Central memory CD8-positive, alpha-beta T cell (primary cell): ENCODE data around the gene PRIM1.
"Not testable (repeated sequence)": the region's sequence is repeated elsewhere in the genome, so short reads cannot be mapped to it uniquely, and the experiment has no call there.

Experiments used
- ATAC-seq: fragments of 150-1000 bp; cut with Tn5 transposase; replicated peaks from 2 replicates; pipeline ENCODE4 v1.10.0; 2022; ENCODE audit warnings: mild to moderate bottlenecking, moderate FRiP score, moderate number of reproducible peaks; ENCODE audit not compliant: poor library complexity, severe bottlenecking; ENCODE audit errors: extremely low read depth
- DNase-seq, 2 donors: peaks; one replicate each; pipeline ENCODE4 v3.0.0; 2021; ENCODE audit warnings: low spot score in 2 of 2
- H3K27ac Mint-ChIP-seq: one replicate; pipeline ENCODE4 v1.8.0; 2022; ENCODE audit warnings: low read depth, mild to moderate bottlenecking, moderate library complexity, mixed read lengths
- H3K27me3 Mint-ChIP-seq: one replicate; pipeline ENCODE4 v1.8.0; 2022; ENCODE audit warnings: mixed read lengths
- H3K36me3 Mint-ChIP-seq: one replicate; pipeline ENCODE4 v1.8.0; 2022; ENCODE audit warnings: mild to moderate bottlenecking, moderate library complexity, mixed read lengths; ENCODE audit not compliant: insufficient read depth
- H3K4me1 Mint-ChIP-seq: one replicate; pipeline ENCODE4 v1.8.0; 2022; ENCODE audit warnings: mixed read lengths
- H3K4me3 Mint-ChIP-seq: one replicate; pipeline ENCODE4 v1.8.0; 2022; ENCODE audit warnings: mild to moderate bottlenecking, moderate library complexity, mixed read lengths
- H3K9me3 Mint-ChIP-seq: one replicate; pipeline ENCODE4 v1.8.0; 2022; ENCODE audit warnings: mixed read lengths

Gene PRIM1

GRCh38 chr12:56709759-56710376, 42.3 kb downstream of the PRIM1 start:
- ATAC-seq (no peak), DNase-seq (no peak)
- Mint-ChIP-seq H3K4me1 (no peaks in the 10 kb centered on the region), H3K4me3 (no peak overlapping the region), H3K36me3 (peaks cover 38% of the 10 kb centered on the region), H3K27me3 (no peaks in the 10 kb centered on the region), H3K9me3 (no peaks in the 10 kb centered on the region), H3K27ac (peak overlapping the region; percentile 42)

GRCh38 chr12:56704522-56704921, 47.6 kb downstream of the PRIM1 start:
- H3K27me3 Mint-ChIP-seq, DNase-seq, H3K4me3 Mint-ChIP-seq, H3K36me3 Mint-ChIP-seq, ATAC-seq, H3K9me3 Mint-ChIP-seq, H3K4me1 Mint-ChIP-seq, H3K27ac Mint-ChIP-seq: not testable (repeated sequence)

- Mint-ChIP-seq H3K27me3 (no peaks in the 10 kb centered on the region), H3K4me3 (no peak overlapping the region), H3K9me3 (no peaks in the 10 kb centered on the region), H3K36me3 (no peaks in the 10 kb centered on the region), H3K27ac (no peak overlapping the region), H3K4me1 (no peaks in the 10 kb centered on the region)
- ATAC-seq: no peak
- no peak for DNase-seq
Measured at GRCh38 chr12:56699020-56699661, 53.0 kb downstream of the PRIM1 start.

- no peak overlapping the region for H3K27ac Mint-ChIP-seq
- H3K27me3 Mint-ChIP-seq: no peaks in the 10 kb centered on the region
- no peak for DNase-seq
- no peak for ATAC-seq
- no peak overlapping the region for H3K4me3 Mint-ChIP-seq
- no peaks in the 10 kb centered on the region for H3K4me1 Mint-ChIP-seq
- no peaks in the 10 kb centered on the region for H3K9me3 Mint-ChIP-seq
- no peaks in the 10 kb centered on the region for H3K36me3 Mint-ChIP-seq
Measured at GRCh38 chr12:56695327-56696101, 56.6 kb downstream of the PRIM1 start.

GRCh38 chr12:56694161-56694560, 58.0 kb downstream of the PRIM1 start:
- ATAC-seq (no peak), DNase-seq (no peak)
- Mint-ChIP-seq H3K27ac (no peak overlapping the region), H3K9me3 (no peaks in the 10 kb centered on the region), H3K27me3 (no peaks in the 10 kb centered on the region), H3K4me1 (no peaks in the 10 kb centered on the region), H3K36me3 (peaks cover 2% of the 10 kb centered on the region), H3K4me3 (no peak overlapping the region)

GRCh38 chr12:56688846-56689109, 63.3 kb downstream of the PRIM1 start:
- Mint-ChIP-seq H3K36me3 (peaks cover 42% of the 10 kb centered on the region), H3K4me3 (peak overlapping the region; percentile 98), H3K9me3 (no peaks in the 10 kb centered on the region), H3K27ac (peak overlapping the region; percentile 98), H3K27me3 (no peaks in the 10 kb centered on the region), H3K4me1 (peaks cover 38% of the 10 kb centered on the region)
- DNase-seq: no peak
- ATAC-seq: no peak

- ATAC-seq (peak; percentile 48), DNase-seq (peak; percentile 92 to 94)
- Mint-ChIP-seq H3K36me3 (peaks cover 46% of the 10 kb centered on the region), H3K9me3 (no peaks in the 10 kb centered on the region), H3K4me3 (peak within 1 kb of the TSS; percentile 98), H3K4me1 (peaks cover 41% of the 10 kb centered on the region), H3K27ac (peak within 1 kb of the TSS; percentile 98), H3K27me3 (no peaks in the 10 kb centered on the region)
Measured at GRCh38 chr12:56688129-56688845, 63.8 kb downstream of the PRIM1 start, which contains the start of gene PTGES3. Gene PTGES3 (minus strand): TSS chr12:56688284. CDS start chr12:56687999, 285 bp downstream.

GRCh38 chr12:56687223-56688128, 64.6 kb downstream of the PRIM1 start:
- ATAC-seq (peak; percentile 35), DNase-seq (peak; percentile 46 to 47)
- Mint-ChIP-seq H3K9me3 (no peaks in the 10 kb centered on the region), H3K27me3 (no peaks in the 10 kb centered on the region), H3K36me3 (peaks cover 51% of the 10 kb centered on the region), H3K4me1 (peaks cover 46% of the 10 kb centered on the region), H3K27ac (peak overlapping the region; percentile 98), H3K4me3 (peak overlapping the region; percentile 98)

- Mint-ChIP-seq H3K27me3 (no peaks in the 10 kb centered on the region), H3K27ac (peak overlapping the region; percentile 98), H3K9me3 (no peaks in the 10 kb centered on the region), H3K36me3 (peaks cover 70% of the 10 kb centered on the region), H3K4me1 (peaks cover 57% of the 10 kb centered on the region), H3K4me3 (peak overlapping the region; percentile 98)
- DNase-seq (no peak), ATAC-seq (no peak)
Measured at GRCh38 chr12:56684745-56685359, 67.3 kb downstream of the PRIM1 start.

GRCh38 chr12:56682323-56682722, 69.8 kb downstream of the PRIM1 start:
- H3K4me3 Mint-ChIP-seq: peak overlapping the region; percentile 98
- peak overlapping the region; percentile 98 for H3K27ac Mint-ChIP-seq
- no peaks in the 10 kb centered on the region for H3K9me3 Mint-ChIP-seq
- DNase-seq: no peak
- peaks cover 66% of the 10 kb centered on the region for H3K4me1 Mint-ChIP-seq
- no peaks in the 10 kb centered on the region for H3K27me3 Mint-ChIP-seq
- no peak for ATAC-seq
- peaks cover 66% of the 10 kb centered on the region for H3K36me3 Mint-ChIP-seq
